Stomach smooth muscle (tissue), 2 donors: Measurements from ENCODE around the gene USP24.

Experiments used
- H3K27ac ChIP-seq: one replicate; pipeline ENCODE4 v1.7.0; 2013; ENCODE audit warnings: mild to moderate bottlenecking, low read length, inconsistent platforms
- H3K27me3 ChIP-seq, 2 donors: one replicate each; pipeline ENCODE4 v1.7.0; 2013; ENCODE audit warnings: low read length in 2 of 2; ENCODE audit not compliant: insufficient read depth in 2 of 2, control insufficient read depth in 1 of 2
- H3K36me3 ChIP-seq, 2 donors: one replicate each; pipeline ENCODE4 v1.7.0; 2013; ENCODE audit warnings: low read length in 2 of 2; ENCODE audit not compliant: control insufficient read depth in 2 of 2, insufficient read depth in 2 of 2
- H3K4me1 ChIP-seq: one replicate; pipeline ENCODE4 v1.7.0; 2013; ENCODE audit warnings: low read length; ENCODE audit not compliant: control insufficient read depth, insufficient read depth
- H3K4me3 ChIP-seq, 2 donors: one replicate each; pipeline ENCODE4 v1.7.0; 2013; ENCODE audit warnings: low read length in 2 of 2
- H3K9ac ChIP-seq, 2 donors: one replicate each; pipeline ENCODE4 v1.7.0; 2013; ENCODE audit warnings: low read length in 2 of 2, mild to moderate bottlenecking in 1 of 2
- H3K9me3 ChIP-seq, 2 donors: one replicate each; pipeline ENCODE4 v1.7.0; 2013; ENCODE audit warnings: low read length in 2 of 2; ENCODE audit not compliant: control insufficient read depth in 2 of 2
- donor health status: healthy.
- donor health status: Pancreatic carcinoma.

Gene USP24

DNA sequence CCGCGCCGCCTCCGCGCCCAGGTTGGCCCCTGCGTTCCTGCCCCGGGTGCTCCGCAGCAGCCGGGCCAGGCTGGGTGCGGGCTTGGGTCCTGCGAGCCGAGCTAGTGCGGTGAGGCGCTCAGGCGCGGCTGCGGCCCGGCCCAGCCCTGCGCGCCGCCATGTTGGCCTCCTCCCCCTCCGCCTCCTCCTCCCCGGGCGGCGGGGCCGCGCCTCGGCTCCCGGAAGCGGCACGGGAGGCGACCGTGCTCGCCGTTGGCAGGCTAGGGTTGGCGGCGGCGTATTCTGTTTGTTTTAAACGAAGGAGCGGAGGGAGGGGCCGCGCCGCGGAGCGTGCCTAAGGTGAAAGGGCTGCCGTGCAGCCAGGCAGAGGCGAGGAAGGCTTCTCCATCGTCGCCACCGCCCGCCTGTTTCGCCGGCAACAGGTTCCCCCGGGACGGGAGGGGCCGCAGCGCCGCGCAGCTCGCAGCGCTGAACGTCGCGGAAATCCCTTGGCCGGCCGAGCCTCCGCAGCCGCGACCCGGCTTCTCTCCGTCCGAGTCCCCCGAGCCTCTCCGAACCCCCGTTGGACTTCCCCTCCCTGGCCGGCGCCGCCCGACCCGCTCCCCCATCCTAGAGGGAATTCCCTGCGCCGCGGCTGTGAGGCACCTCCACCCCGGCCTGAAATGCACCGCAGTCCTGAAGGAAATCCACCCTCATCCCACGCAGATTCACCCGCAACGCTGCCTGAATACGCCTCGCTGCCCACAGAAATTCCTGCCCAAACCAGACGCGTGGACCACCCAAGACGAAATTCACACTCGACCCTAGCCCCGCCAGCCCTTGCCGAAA lies at the start of gene USP24:
TSS of gene USP24 (minus strand) at position 171 of the 828 bp plus-strand sequence. CDS start 251 bp downstream, outside the sequence.
- no peaks in the 10 kb centered on the region for H3K36me3 ChIP-seq
- no peaks in the 10 kb centered on the region for H3K27me3 ChIP-seq
- H3K27ac ChIP-seq = peak within 1 kb of the TSS; percentile 88
- peak within 1 kb of the TSS; percentile 80 to 92 for H3K9ac ChIP-seq
- peak within 1 kb of the TSS; percentile 89 to 90 for H3K4me3 ChIP-seq
- H3K4me1 ChIP-seq = peaks cover 26% of the 10 kb centered on the region
- no peaks in the 10 kb centered on the region for H3K9me3 ChIP-seq

DNA sequence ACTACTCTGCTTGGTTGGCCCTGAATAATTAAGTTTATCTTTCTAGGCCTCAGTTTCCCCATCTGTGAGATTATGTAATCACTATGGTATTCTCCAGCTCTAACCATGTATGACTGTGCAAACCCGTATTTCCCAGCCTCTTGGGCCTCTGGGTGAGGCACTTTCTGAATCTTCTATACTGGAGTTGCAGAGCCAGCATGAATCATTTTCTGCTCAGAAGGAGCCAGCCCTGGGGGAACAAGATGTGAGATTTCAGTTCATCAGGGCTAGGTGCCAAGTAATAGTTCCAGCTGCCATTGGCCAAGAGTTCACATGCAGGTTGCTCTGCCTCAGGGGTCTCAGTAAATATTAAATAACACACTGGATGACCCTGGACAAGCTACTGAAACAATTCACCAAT lies 47.7 kb upstream of the USP24 start:
- no peaks in the 10 kb centered on the region for H3K4me1 ChIP-seq
- H3K9ac ChIP-seq = no peak overlapping the region
- H3K36me3 ChIP-seq = no peaks in the 10 kb centered on the region
- no peak overlapping the region for H3K27ac ChIP-seq
- H3K9me3 ChIP-seq = no peaks in the 10 kb centered on the region
- no peak overlapping the region for H3K4me3 ChIP-seq
- no peaks in the 10 kb centered on the region for H3K27me3 ChIP-seq

DNA sequence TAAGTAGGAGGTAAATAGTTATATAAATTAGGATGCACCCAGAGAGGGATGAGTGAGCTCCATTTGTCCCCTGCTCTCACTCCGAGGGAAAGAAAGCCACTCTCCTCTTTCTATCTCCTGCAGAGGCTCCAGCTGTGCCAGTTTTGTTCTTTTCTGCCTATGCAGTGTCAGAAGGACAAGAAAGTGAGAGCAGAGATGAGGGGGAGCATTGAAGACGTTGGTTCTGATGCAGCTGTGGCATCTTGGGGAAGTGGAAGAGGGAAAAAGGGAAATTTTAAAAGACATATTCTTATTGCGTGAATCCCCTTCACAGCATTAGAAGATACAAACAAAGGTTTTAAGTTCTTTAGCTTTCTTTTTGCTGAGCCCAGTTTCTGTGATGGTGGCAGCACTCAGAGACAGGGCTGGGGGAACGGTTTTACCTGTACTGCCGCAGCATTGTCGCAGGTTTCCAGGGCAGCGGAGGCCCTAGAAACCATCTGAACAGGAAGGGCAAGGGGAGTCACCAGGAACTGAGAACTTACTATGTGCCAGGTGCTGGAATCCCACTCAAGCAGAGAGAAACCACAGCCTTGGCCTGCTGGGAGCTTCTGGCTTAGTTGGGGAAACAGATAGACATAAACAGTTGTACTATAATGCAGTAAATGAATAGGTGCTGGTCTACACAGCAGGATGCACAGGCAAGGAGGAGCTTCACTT lies 44.9 kb upstream of the USP24 start:
- no peak overlapping the region for H3K4me3 ChIP-seq
- no peaks in the 10 kb centered on the region for H3K36me3 ChIP-seq
- no peaks in the 10 kb centered on the region for H3K4me1 ChIP-seq
- no peaks in the 10 kb centered on the region for H3K27me3 ChIP-seq
- H3K9ac ChIP-seq = no peak overlapping the region
- H3K9me3 ChIP-seq = no peaks in the 10 kb centered on the region
- no peak overlapping the region for H3K27ac ChIP-seq

DNA sequence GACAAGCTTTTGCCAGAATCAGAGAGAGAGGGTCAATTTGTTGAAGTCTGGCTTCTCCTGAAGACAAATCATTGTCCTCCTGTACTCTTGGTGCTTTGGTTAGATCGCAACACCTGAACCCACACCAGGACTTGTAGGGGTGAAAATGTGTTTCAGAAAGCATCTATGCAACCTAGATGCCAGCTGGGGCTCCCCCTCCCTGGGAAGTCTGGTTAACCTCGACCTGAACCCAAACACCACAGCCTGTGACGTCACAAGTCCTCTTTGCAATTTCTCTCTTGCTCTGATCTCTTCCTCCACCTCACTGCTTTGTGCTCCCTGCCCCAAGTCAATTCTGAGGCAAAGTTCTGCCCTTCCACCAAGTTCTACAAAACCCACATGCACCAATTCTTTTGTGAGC lies 42.8 kb upstream of the USP24 start:
- Histone ChIP-seq H3K36me3 (no peaks in the 10 kb centered on the region), H3K4me1 (no peaks in the 10 kb centered on the region), H3K27ac (no peak overlapping the region), H3K9me3 (no peaks in the 10 kb centered on the region), H3K9ac (no peak overlapping the region), H3K27me3 (no peaks in the 10 kb centered on the region), H3K4me3 (no peak overlapping the region)

GRCh38 chr1:55255901-55256300 lies 40.7 kb upstream of the USP24 start:
- Histone ChIP-seq H3K4me3 (no peak overlapping the region), H3K4me1 (no peaks in the 10 kb centered on the region), H3K27ac (no peak overlapping the region), H3K9ac (no peak overlapping the region), H3K27me3 (no peaks in the 10 kb centered on the region), H3K36me3 (no peaks in the 10 kb centered on the region), H3K9me3 (no peaks in the 10 kb centered on the region)

DNA sequence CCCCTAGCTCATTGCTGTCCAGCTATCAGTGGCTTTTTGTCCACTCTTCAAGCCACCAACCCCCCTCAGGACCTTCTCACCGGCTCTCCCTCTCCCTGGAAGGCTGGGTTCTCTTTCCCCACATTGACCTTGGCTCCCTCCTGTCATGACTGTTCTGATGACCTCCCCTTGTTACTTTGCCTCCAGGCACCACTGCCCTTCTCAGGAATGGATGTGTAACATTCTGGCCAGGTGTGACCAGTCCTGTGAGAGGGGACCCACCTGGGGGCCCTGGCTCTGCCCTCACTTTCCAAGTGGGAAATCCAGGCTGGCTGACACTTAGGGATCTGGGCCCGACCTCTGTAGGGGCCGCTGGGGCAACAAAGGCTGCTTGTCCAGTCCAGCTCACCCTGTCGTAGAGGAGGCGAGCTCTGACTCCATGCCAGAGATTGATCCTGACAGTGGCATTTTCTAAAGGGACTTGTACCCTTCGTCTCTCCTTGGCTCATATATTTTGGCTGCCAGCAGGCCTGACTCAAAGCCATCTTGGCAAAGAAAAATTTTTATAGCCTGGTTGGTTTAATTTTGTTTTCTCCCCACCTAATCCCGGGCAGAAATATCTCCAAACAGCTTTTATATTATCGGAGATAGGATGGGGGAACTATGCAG lies 37.9 kb upstream of the USP24 start:
- H3K9ac ChIP-seq = no peak overlapping the region
- no peak overlapping the region for H3K27ac ChIP-seq
- no peaks in the 10 kb centered on the region for H3K9me3 ChIP-seq
- no peaks in the 10 kb centered on the region for H3K27me3 ChIP-seq
- H3K4me1 ChIP-seq = peaks cover 2% of the 10 kb centered on the region
- H3K4me3 ChIP-seq = no peak overlapping the region
- no peaks in the 10 kb centered on the region for H3K36me3 ChIP-seq

GRCh38 chr1:55250399-55251075 lies 35.4 kb upstream of the USP24 start:
- Histone ChIP-seq H3K36me3 (no peaks in the 10 kb centered on the region), H3K4me1 (peaks cover 2% of the 10 kb centered on the region), H3K4me3 (no peak overlapping the region), H3K9ac (no peak overlapping the region), H3K27ac (no peak overlapping the region), H3K9me3 (no peaks in the 10 kb centered on the region), H3K27me3 (no peaks in the 10 kb centered on the region)

DNA sequence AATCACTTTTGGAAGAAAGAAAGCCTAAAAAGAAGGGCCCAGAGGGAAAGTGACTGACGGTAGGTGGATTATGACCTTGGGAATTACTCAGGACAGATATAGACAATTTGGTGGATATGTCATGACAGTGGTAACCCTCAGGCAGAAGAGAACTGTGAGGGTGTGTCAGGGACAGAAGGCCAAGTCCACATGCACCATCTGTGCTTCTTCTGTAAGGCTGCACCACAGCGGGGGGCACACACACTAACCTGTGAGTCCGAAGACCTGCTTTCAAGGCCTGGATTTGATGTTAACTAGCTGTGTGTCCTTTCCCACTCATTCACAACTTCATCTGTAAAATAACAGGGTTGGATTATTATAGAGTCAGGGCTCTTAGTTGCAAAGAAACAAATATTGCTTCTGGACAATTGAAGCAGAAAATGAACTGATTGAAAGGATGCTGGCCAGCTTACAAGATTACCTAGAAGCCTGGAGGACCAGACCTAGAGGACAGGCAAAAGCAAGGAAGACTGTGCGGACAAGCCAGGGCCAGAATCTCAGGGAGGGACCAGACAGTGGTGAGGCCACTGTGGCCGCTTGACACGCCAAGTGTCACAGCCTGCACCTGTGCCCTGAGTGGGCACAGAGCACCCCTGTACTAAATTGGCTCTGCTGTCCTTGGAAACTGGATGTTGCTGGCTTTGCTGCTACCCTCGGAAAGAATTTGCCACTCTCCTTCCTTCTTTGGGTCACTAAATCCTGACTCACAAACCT lies 34.7 kb upstream of the USP24 start:
- no peak overlapping the region for H3K9ac ChIP-seq
- H3K4me3 ChIP-seq = no peak overlapping the region
- H3K27me3 ChIP-seq = no peaks in the 10 kb centered on the region
- peaks cover 2% of the 10 kb centered on the region for H3K4me1 ChIP-seq
- H3K36me3 ChIP-seq = no peaks in the 10 kb centered on the region
- H3K9me3 ChIP-seq = no peaks in the 10 kb centered on the region
- H3K27ac ChIP-seq = no peak overlapping the region

- Histone ChIP-seq H3K4me3 (no peak overlapping the region), H3K9ac (no peak overlapping the region), H3K4me1 (peaks cover 2% of the 10 kb centered on the region), H3K27ac (no peak overlapping the region), H3K36me3 (no peaks in the 10 kb centered on the region), H3K9me3 (no peaks in the 10 kb centered on the region), H3K27me3 (no peaks in the 10 kb centered on the region)
Observed at GRCh38 chr1:55246896-55247295, 31.7 kb upstream of the USP24 start.

GRCh38 chr1:55246331-55246730 lies 31.2 kb upstream of the USP24 start:
- H3K36me3 ChIP-seq = no peaks in the 10 kb centered on the region
- H3K27ac ChIP-seq = no peak overlapping the region
- no peaks in the 10 kb centered on the region for H3K27me3 ChIP-seq
- no peaks in the 10 kb centered on the region for H3K9me3 ChIP-seq
- no peak overlapping the region for H3K4me3 ChIP-seq
- H3K4me1 ChIP-seq = peaks cover 2% of the 10 kb centered on the region
- H3K9ac ChIP-seq = no peak overlapping the region
